Measurements from ENCODE around the gene U2AF2. TPM values are rescaled to one million over a fixed set of nuclear protein-coding genes. Genes with fewer than 3 reads are reported as not detected.

The U2AF2 gene
- polyA plus RNA-seq, 1 donor from 2014 or later: 129 TPM

- Histone ChIP-seq H3K9ac (ENCODE audit: low read length) (no peak overlapping the region), H3K36me3 (ENCODE audit: insufficient read depth, low read length) (no peaks in the 10 kb centered on the region), H3K4me2 (ENCODE audit: low read length) (no peak overlapping the region), H3K9me2 (ENCODE audit: insufficient read depth, low read length) (no peaks in the 10 kb centered on the region), H3K79me2 (replicated peaks; ENCODE audit: insufficient read depth, low read length) (no peaks in the 10 kb centered on the region), H3F3A (ENCODE audit: insufficient read depth, low read length, poor library complexity, severe bottlenecking) (no peaks in the 10 kb centered on the region), H3K27ac (ENCODE audit: low read length) (no peak overlapping the region), H2AFZ (ENCODE audit: low read depth, low read length) (no peak overlapping the region), H4K20me1 (ENCODE audit: insufficient read depth) (no peaks in the 10 kb centered on the region), H3K4me3 (ENCODE audit: low read length) (no peak overlapping the region), H3K9me3 (ENCODE audit: low read length) (no peaks in the 10 kb centered on the region), H3K27me3 (ENCODE audit: insufficient read depth, low read depth, low read length) (no peaks in the 10 kb centered on the region)
- TF ChIP-seq EZH2 (IDR thresholded peaks at IDR 0.05; ENCODE audit: borderline replicate concordance, insufficient read depth, low read length, poor library complexity, severe bottlenecking) (no peak), EP300 (conservative IDR thresholded peaks at IDR 0.05; ENCODE audit: poor library complexity, severe bottlenecking) (no peak), TAF1 (IDR thresholded peaks at IDR 0.05; ENCODE audit: low read depth) (no peak)
Measured at GRCh38 chr19:55616395-55616875, 38.4 kb upstream of the U2AF2 start.

GRCh38 chr19:55617426-55617825 is 37.4 kb upstream of the U2AF2 start:
- no peak overlapping the region for H3K4me2 ChIP-seq (ENCODE audit: low read length)
- no peaks in the 10 kb centered on the region for H3F3A ChIP-seq (ENCODE audit: insufficient read depth, low read length, poor library complexity, severe bottlenecking)
- H3K79me2 ChIP-seq (replicated peaks; ENCODE audit: insufficient read depth, low read length): no peaks in the 10 kb centered on the region
- H2AFZ ChIP-seq (ENCODE audit: low read depth, low read length): no peak overlapping the region
- H3K9ac ChIP-seq (ENCODE audit: low read length): no peak overlapping the region
- H3K27ac ChIP-seq (ENCODE audit: low read length): no peak overlapping the region
- H3K9me3 ChIP-seq (ENCODE audit: low read length): no peaks in the 10 kb centered on the region
- H3K9me2 ChIP-seq (ENCODE audit: insufficient read depth, low read length): no peaks in the 10 kb centered on the region
- H4K20me1 ChIP-seq (ENCODE audit: insufficient read depth): no peaks in the 10 kb centered on the region
- no peaks in the 10 kb centered on the region for H3K27me3 ChIP-seq (ENCODE audit: insufficient read depth, low read depth, low read length)
- TF ChIP-seq TAF1 (IDR thresholded peaks at IDR 0.05; ENCODE audit: low read depth) (no peak), RAD21 (conservative IDR thresholded peaks at IDR 0.05) (no peak), POLR2AphosphoS5 (IDR thresholded peaks at IDR 0.05) (no peak), MXI1 (conservative IDR thresholded peaks at IDR 0.05; ENCODE audit: poor library complexity, severe bottlenecking) (no peak), CTCF (IDR thresholded peaks at IDR 0.05; ENCODE audit: poor library complexity, severe bottlenecking) (no peak)
- H3K36me3 ChIP-seq (ENCODE audit: insufficient read depth, low read length): no peaks in the 10 kb centered on the region
- no peak overlapping the region for H3K4me3 ChIP-seq (ENCODE audit: low read length)

GRCh38 chr19:55618426-55618825 is 36.4 kb upstream of the U2AF2 start:
- H3K4me3 ChIP-seq (ENCODE audit: low read length): no peak overlapping the region
- no peak overlapping the region for H3K27ac ChIP-seq (ENCODE audit: low read length)
- no peaks in the 10 kb centered on the region for H3K9me2 ChIP-seq (ENCODE audit: insufficient read depth, low read length)
- no peaks in the 10 kb centered on the region for H3K9me3 ChIP-seq (ENCODE audit: low read length)
- H3K9ac ChIP-seq (ENCODE audit: low read length): no peak overlapping the region
- H3K4me2 ChIP-seq (ENCODE audit: low read length): no peak overlapping the region
- H3K36me3 ChIP-seq (ENCODE audit: insufficient read depth, low read length): no peaks in the 10 kb centered on the region
- H3F3A ChIP-seq (ENCODE audit: insufficient read depth, low read length, poor library complexity, severe bottlenecking): no peaks in the 10 kb centered on the region
- H4K20me1 ChIP-seq (ENCODE audit: insufficient read depth): no peaks in the 10 kb centered on the region
- TF ChIP-seq TAF1 (IDR thresholded peaks at IDR 0.05; ENCODE audit: low read depth) (no peak), MXI1 (conservative IDR thresholded peaks at IDR 0.05; ENCODE audit: poor library complexity, severe bottlenecking) (no peak), EZH2 (IDR thresholded peaks at IDR 0.05; ENCODE audit: borderline replicate concordance, insufficient read depth, low read length, poor library complexity, severe bottlenecking) (no peak), REST (IDR thresholded peaks at IDR 0.05; ENCODE audit: borderline replicate concordance) (no peak), RAD21 (conservative IDR thresholded peaks at IDR 0.05) (no peak), CTCF (IDR thresholded peaks at IDR 0.05; ENCODE audit: poor library complexity, severe bottlenecking) (no peak), POLR2AphosphoS5 (IDR thresholded peaks at IDR 0.05) (no peak), SMC3 (conservative IDR thresholded peaks at IDR 0.05; ENCODE audit: poor library complexity) (no peak), EP300 (conservative IDR thresholded peaks at IDR 0.05; ENCODE audit: poor library complexity, severe bottlenecking) (no peak)
- peaks cover 3% of the 10 kb centered on the region for H3K79me2 ChIP-seq (replicated peaks; ENCODE audit: insufficient read depth, low read length)
- H2AFZ ChIP-seq (ENCODE audit: low read depth, low read length): no peak overlapping the region
- no peaks in the 10 kb centered on the region for H3K27me3 ChIP-seq (ENCODE audit: insufficient read depth, low read depth, low read length)

Measured in neural cell (in vitro differentiated cells).